ENCODE results near the gene BHLHE41. TPM values are rescaled to one million over a fixed set of nuclear protein-coding genes. Genes with fewer than 3 reads are reported as not detected.

Gene BHLHE41
- total and polyA plus RNA-seq, 11 donors = 6.8 to 66.0 (median 31.4) TPM

DNA sequence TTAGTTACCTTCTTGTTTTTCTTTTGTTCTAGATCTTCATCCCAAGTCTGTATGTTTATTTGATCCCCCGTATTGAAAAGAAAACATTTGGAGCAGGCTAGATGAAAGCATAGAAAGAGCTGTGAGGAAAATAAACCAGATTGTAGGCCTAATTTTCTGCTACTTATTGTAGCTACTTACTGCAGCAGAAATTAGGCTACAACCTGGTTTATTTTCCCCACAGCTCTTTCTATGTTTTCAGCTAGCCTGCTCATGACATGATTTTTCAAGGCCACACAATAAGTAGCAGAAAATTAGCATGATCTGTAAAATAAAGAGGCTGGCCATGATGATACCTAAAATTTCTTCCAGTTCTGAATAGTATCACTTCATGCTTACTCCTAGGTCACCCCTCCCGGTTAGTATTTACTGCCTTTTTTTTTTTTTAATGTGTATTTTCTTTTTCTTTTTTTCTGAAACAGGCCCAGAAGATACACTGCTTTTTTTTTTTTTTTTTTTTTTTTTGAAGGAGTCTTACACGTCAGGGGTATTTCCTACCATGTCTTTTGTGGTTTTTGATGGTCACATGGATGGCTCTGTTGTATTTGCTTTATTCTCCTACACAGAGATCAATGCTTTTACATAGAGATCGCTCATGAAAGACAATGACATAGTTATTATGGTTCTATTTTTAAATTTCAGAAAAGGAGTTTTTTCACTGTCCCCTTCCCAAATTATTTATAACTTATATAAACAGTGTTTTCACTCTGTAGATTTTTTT is 32.3 kb downstream of the BHLHE41 start:
- ATAC-seq = no peak
- H3K4me1 ChIP-seq = peaks cover 0 to 5% (median 0%) of the 10 kb centered on the region in 12 donors
- H3K27ac ChIP-seq = no peak overlapping the region
- 85 to 93% (median 91%) methylated on average over 4 of the region's 4 CpGs for WGBS, 4 donors
- no peaks in the 10 kb centered on the region for H3K9me3 ChIP-seq
- no peak for DNase-seq
- H3K4me3 ChIP-seq = no peak overlapping the region
- H3K27me3 ChIP-seq = no peaks in the 10 kb centered on the region
- no peaks in the 10 kb centered on the region for H3K36me3 ChIP-seq
- intact Hi-C loops (cut with DNase I) = loop anchor here in 5 of 10 donors (2.0 to 10.0 kb wide), 5 partner anchors 522 to 658 kb away; no protein-coding TSS in a partner anchor
- TF ChIP-seq POLR2A (IDR thresholded peaks at IDR 0.05) (no peak), CTCF (IDR thresholded peaks at IDR 0.05) (no peak)

- 85 to 90% (median 86%) methylated on average over 6 of the region's 6 CpGs for WGBS, 4 donors
- Histone ChIP-seq H3K4me1 (no peaks in the 10 kb centered on the region), H3K27ac (no peak overlapping the region), H3K9me3 (no peaks in the 10 kb centered on the region), H3K27me3 (no peaks in the 10 kb centered on the region), H3K36me3 (no peaks in the 10 kb centered on the region), H3K4me3 (no peak overlapping the region)
- peak in 2 of 4 donors; percentile 58 for ATAC-seq
- intact Hi-C loops (cut with DNase I) = loop anchor here in 5 of 10 donors (2.0 to 10.0 kb wide), 5 partner anchors 523 to 657 kb away; no protein-coding TSS in a partner anchor
- TF ChIP-seq POLR2A (IDR thresholded peaks at IDR 0.05) = no peak
- peak in 6 of 12 donors; percentile 14 to 40 (median 25) for TF ChIP-seq CTCF (IDR thresholded peaks at IDR 0.05)
- DNase-seq = no peak
Measured at GRCh38 chr12:26091822-26092221, 33.0 kb downstream of the BHLHE41 start.

DNA sequence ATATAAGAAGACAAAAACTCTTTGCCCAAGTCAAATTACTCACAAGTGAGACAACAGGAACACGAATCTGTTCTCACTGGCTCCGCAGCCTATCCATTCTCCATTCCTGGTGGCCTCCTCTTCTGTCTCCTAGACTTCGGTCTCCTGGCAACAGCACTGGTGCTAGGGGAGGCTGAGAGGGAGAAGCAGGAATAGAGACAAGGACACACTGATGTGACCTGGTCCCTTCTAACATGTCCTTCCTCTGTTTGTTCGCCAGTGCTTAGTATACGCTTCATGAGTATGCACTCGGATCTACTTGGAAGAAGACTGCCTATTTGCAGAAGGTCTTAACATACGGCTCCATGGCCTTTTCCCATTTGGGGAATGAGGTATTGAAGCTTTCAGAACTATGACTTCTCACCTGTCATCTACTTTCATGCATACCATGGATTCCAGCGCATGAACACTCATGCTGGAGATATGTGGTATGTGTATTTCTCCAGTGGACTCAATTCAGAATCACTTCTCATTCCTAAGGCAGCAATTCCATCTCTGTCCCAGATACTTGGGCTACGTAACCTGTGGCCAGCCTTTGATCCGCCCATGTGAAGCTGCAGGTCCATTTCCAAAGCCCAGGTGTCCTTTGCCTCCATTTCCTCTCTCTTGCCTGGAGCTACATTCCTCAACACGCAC is 33.9 kb downstream of the BHLHE41 start:
- no peak overlapping the region for H3K4me3 ChIP-seq
- 85 to 92% (median 87%) methylated on average over 11 of the region's 11 CpGs for WGBS, 4 donors
- intact Hi-C loops (cut with DNase I) = loop anchor here in 4 of 10 donors (5.0 to 10.0 kb wide), 4 partner anchors 524 to 656 kb away; no protein-coding TSS in a partner anchor
- ATAC-seq (no peak), DNase-seq (no peak)
- H3K27me3 ChIP-seq = no peaks in the 10 kb centered on the region
- no peak for TF ChIP-seq CTCF (IDR thresholded peaks at IDR 0.05)
- TF ChIP-seq POLR2A (IDR thresholded peaks at IDR 0.05) = no peak
- H3K27ac ChIP-seq = no peak overlapping the region
- no peaks in the 10 kb centered on the region for H3K4me1 ChIP-seq
- no peaks in the 10 kb centered on the region for H3K36me3 ChIP-seq
- no peaks in the 10 kb centered on the region for H3K9me3 ChIP-seq

DNA sequence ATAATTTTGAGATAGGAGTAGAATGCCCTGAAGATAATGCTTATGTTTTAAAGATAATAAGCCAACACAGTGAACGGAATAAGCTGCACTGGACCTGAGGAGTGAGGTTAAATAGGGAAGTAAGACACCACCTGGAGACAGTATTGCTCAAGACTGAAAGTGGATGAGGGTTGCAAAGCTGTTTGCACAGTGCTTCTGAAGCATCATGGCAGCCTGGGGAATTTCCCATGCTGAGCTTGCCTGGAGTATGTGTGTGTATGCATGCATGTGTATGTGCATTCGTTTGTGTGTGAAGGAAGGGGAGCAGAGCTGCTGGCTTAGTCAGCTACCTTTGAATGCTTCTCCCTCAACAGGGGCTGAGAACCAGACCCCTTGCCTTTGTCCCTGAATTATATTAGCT is 35.8 kb downstream of the BHLHE41 start:
- Histone ChIP-seq H3K4me1 (no peaks in the 10 kb centered on the region), H3K27me3 (no peaks in the 10 kb centered on the region), H3K4me3 (no peak overlapping the region), H3K9me3 (peaks cover 0 to 3% (median 0%) of the 10 kb centered on the region in 12 donors), H3K36me3 (no peaks in the 10 kb centered on the region), H3K27ac (no peak overlapping the region)
- intact Hi-C loops (cut with DNase I) = no loop called here
- DNase-seq (no peak), ATAC-seq (no peak)
- WGBS, 4 donors = 67 to 74% (median 68%) methylated on average over 2 of the region's 2 CpGs
- no peak for TF ChIP-seq POLR2A (IDR thresholded peaks at IDR 0.05)
- no peak for TF ChIP-seq CTCF (IDR thresholded peaks at IDR 0.05)
